Measurements from ENCODE around the gene WDCP.
"Not testable (repeated sequence)": the region's sequence is repeated elsewhere in the genome, so short reads cannot be mapped to it uniquely, and the experiment has no call there.

WDCP gene, protein sequence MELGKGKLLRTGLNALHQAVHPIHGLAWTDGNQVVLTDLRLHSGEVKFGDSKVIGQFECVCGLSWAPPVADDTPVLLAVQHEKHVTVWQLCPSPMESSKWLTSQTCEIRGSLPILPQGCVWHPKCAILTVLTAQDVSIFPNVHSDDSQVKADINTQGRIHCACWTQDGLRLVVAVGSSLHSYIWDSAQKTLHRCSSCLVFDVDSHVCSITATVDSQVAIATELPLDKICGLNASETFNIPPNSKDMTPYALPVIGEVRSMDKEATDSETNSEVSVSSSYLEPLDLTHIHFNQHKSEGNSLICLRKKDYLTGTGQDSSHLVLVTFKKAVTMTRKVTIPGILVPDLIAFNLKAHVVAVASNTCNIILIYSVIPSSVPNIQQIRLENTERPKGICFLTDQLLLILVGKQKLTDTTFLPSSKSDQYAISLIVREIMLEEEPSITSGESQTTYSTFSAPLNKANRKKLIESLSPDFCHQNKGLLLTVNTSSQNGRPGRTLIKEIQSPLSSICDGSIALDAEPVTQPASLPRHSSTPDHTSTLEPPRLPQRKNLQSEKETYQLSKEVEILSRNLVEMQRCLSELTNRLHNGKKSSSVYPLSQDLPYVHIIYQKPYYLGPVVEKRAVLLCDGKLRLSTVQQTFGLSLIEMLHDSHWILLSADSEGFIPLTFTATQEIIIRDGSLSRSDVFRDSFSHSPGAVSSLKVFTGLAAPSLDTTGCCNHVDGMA

DNA sequence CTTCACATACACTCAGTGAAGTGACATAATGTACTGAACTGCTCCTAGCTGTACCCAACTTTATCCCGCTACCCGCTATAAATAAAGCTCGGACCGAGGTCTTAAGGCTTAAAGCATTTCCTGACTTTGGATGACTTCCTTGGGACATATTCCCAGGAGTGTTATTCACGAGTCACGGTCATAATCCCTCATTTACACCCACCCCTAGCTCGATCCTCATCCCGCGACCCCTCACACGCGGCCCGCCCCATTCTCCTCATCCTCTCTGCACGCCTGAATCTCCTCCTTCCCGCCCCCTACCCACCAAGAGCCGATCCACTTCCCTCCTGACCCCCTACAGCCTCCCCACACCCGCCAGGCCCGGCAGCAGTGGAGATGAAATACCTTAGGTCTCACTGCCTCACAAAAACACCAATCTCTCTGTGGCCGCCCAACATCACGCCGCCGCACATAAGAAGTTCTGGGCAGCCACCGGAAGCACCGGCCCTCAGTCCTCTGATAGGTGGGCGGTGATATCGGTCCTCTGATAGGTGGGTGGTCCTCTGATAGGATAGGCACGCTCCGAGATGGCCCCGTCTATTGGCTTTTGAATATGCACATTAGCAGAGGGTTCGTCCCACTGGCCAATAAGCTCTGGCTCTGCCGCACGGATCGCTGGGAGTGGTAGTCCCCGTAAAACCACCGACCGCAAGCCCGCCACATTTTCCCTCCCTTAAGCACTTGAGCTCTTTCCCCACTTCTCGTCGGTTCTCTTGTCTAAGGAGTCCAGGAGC is at the start of gene WDCP:
TSS of gene WDCP (minus strand) at position 462 of the 773 bp plus-strand sequence. CDS start 7,897 bp downstream, outside the sequence.
- peak; percentile 99 for DNase-seq (ENCODE audit: low read depth)

DNA sequence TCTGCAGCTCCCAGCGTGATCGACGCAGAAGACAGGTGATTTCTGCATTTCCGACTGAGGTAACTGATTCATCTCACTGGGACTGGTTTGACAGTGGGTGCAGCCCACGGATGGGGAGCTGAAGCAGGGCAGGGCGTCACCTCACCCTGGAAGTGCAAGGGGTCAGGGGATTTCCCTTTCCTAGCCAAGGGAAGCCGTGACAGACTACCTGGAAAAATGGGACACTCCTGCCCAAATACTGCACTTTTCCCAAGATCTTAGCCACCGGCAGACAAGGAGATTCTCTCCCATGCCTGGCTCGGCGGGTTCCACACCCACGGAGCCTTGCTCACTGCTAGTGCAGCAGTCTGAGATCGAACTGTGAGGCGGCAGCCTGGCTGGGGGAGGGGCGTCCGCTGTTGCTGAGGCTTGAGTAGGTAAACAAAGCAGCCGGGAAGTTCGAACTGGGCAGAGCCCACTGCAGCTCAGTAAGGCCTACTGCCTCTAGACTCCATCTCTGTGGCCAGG is 48.0 kb upstream of the WDCP start:
- not testable (repeated sequence) for DNase-seq (ENCODE audit: low read depth)

DNA sequence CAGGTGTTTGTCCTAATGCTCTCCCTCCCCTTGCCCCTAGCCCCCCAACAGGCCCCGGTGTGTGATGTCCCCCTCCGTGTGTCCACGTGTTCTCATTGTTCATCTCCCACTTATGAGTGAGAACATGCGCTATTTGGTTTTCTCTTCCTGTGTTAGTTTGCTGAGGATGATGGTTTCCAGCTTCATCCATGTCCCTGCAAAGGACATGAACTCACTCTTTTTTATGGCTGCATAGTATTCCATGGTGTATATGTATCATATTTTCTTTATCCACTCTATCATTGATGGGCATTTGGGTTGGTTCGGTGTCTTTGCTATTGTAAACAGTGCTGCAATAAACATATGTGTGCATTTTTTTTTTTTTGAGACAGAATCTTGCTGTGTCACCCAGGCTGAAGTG is 46.1 kb upstream of the WDCP start:
- DNase-seq (ENCODE audit: low read depth): not testable (repeated sequence)

DNA sequence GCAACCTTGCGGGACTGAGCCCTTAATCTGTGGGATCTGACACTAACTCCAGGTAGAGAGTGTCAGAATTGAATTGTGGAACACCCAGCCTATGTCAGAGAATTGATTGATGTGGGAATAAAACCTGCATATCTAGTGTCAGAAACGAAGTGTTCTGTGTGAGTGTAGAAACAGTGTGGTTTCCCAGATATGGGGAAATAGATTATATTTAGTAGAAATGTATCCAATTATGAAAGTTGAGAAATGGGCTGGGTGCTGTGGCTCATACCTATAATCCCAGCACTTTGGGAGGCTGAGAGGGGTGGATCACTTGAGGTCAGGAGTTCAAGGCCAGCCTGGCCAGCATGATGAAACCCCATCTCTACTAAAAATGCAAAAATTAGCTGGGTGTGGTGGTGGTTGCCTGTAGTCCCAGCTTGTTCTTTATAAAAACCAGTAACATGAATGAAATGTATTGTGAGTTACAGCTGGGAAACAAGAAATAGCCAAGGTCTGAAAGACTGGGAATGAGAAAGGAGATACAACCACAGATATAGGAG is 41.7 kb upstream of the WDCP start:
- no peak for DNase-seq (ENCODE audit: low read depth)

DNA sequence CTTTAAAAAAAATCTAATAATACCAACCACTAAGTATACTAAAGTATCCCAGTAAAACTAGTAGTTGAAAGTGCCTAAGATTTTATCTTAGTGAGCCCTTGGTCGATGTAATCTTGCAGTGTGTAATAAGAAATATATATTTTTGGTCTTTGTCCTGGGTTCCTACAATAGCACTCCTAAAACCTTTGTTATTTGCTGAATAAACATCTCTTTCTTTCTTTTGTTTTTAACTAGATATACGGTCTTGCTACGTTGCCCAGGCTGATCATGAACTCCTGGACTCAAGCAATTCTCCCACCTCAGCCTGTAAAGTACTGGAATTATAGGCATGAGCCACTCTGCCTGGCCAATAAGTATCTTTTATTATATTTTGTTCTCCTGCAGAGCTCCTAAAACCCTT is 39.8 kb upstream of the WDCP start:
- no peak for DNase-seq (ENCODE audit: low read depth)

DNA sequence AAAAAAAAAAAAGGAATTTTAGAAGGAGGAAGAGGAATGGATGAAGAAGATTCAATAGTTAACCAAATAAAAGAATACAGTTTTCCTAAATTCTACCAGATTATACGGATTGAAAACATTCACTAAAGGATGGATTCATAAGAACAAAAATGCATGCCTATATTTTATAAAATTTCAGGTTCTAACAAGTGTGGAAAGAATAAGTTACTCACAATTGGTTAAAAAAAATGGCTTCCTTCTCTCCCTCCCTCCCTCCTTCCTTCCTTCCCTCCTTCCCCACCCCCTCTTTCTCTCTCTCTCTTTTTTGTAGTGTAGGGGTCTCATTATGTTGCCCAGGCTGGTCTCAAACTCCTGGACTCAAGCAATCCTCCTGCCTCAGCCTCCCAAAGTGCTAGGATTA is 39.0 kb upstream of the WDCP start:
- no peak for DNase-seq (ENCODE audit: low read depth)

DNA sequence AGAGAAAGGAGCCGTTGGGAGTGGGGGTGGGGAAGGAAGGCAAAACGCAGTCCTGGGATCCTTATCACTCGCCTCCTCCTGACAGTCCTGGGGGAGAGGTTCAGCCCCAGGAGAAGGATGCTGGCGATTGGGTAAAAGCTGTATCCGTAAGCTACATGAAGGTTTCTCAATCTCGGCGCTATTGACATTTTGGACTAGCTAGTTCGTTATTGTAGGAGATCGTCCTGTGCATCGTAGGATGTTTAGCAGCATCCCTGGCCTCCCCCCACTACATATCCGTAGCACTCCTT is 38.0 kb upstream of the WDCP start:
- no peak for DNase-seq (ENCODE audit: low read depth)

DNA sequence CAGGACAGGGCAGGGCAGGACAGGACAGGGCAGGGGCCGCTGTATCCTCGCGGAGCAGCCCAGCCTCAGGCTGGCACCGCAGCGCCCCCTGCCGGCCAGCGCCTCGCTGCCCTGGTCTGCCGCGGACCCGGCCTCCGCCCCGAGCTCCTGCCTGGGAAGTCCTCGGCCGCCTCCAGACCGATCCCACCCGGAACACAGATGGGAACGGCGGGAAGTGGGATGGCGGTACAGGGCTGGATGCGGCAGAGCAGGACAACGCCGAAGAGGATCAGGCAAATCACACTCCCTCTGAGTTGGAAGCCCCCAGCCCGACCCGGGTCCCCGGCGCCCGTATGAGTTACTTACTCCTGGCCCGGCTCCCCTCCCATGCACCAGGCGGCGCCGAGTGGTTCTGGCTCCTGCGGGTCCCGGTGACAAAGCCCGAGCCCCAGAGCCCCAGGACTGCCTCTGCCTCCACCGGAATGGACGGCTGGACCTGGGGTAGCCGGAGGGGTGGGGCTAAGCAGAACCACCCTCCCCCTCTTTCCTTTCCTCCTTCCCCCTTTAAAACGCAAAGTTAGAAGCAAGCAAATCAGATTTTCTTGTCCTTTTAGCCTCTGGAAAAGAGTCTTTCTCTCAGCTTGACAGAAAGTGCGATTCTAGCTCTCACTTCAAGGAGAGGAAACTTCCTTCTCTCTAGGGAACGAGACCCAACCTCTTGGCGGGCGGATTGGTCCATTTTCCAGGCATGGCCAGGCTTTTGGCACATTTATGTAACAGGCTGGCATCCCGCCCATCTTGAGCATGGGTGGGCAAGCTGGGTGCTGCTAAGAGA is 37.4 kb upstream of the WDCP start, which contains the start of gene TP53I3:
TSS of gene TP53I3 (minus strand) at position 449 of the 814 bp plus-strand sequence. CDS start 508 bp downstream, outside the sequence.
- DNase-seq (ENCODE audit: low read depth): peak; percentile 89

DNA sequence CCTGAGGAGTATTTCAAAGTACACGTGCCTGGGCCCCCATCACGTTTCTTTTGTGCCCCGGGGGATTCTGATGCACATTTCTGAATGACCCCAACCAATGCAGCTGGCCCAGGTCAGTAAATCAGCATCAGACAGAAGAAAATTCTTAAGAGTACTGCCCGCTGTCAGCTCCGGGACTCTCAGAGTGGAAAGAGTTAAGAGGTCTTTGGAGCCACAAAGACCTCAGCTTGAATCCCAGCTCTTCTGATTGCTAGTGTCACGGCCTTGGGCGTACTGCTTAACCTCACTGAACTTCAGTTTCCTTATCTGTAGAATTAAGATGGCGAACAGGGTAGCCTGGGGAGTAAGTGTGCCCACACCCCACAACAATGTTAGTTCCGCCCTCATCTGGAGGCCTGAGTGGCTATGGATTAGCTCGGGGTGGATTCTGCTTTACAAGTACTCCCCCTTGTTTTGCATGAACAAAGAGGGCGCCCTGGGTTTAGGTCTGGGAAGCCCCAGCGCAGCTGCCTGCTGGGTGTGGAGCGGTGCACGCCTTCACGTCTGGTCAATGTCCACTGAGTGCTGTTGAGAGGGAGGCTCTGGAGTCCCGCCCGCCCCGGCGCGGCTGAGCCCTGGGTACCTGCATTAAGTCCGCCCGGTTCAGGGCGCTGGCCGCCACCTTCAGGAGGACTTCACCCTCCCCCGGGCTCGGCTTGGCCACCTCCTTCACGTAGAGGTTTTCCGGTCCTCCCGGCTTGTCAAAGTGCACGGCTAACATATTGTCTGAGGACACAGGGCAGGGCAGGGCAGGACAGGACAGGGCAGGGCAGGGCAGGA is 36.6 kb upstream of the WDCP start:
- DNase-seq (ENCODE audit: low read depth): peak; percentile 86

DNA sequence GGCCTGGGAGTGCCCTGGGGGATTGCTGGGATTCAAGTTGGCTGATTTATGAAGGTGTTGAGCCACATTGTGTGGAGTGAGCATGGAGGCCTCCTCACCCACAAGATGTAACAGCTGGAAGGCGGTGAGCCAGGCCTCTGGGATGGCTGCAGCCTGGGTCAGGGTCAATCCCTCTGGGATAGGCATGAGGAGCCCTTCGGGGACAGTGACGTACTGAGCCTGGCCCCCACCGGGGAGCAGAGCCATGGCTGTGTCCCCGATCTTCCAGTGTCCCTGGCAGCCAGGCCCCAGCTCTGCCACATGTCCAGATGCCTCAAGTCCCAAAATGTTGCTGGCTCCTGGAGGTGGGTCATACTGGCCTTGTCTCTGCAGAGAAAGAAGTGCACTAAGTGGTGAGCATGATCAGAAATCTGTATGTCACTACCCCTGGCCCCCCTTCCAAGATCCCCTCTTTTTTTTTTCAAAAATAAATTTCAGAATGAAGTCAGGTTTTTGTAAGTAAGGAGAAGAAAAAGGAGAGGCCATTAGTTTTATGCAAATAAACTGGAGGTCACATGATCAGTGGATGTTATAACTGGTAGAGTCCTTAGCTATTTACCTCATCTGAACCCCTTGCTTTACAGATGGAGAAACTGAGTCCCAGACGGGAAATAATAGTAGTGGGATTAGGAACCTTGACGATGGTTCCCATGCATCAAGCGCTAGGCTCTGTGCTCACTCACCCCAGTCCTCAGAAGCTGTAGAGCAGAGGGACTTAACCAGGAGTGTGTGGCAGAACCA is 35.8 kb upstream of the WDCP start:
- no peak for DNase-seq (ENCODE audit: low read depth)

DNA sequence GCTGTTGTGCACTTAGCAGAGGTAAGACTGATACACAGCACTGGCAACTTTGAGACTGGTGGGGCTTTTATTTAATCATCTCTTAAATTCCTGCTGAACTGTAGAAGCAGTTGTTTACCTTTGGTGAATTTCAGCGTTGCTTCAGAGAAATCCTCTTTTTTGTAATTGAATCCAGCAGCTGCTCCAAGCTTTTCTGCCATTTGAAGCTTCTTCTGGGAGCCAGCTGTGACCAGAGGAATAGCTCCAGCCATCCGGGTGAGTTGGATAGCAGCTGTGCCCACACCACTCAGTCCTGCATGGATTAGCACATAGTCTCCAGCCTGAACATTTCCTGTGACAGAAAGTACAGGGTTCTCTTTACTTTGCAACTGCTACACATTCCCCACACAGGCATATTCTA is 33.5 kb upstream of the WDCP start:
- no peak for DNase-seq (ENCODE audit: low read depth)

DNA sequence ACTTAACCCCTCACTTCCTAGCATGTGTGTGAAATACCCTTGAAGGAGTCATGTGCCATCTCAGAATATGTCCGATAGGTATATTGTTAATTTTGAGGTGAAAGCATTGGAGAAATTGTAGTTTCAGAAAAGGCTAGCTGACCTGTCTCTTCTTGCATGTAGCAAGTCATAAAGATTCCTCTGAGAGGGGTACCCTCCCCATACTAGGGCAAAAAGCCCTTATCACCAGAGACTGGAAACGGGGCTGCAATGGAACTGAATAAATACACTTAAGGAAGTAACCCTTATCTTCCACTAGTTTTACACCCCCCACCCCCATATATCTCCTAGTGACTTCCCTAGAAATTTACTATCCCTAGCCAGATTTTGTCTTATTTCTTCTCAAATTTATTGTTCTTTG is 30.7 kb upstream of the WDCP start:
- no peak for DNase-seq (ENCODE audit: low read depth)

DNA sequence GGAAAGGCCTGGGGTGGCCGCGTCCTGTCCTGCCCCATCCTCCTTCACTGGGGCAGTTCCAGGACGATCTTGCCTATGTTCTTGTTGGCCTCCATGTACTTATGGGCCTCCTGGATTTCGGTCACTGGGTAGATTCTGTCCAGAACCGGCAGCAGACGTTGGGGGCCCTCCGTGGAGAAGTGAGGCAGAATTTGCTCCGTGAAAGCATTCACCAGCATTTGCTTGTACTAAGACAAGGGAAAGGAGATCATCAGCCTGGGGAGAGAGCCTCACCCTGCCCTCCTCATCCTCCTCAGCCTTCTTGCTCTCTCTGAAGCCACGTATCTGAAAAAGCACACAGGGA is 30.3 kb upstream of the WDCP start:
- DNase-seq (ENCODE audit: low read depth): no peak

DNA sequence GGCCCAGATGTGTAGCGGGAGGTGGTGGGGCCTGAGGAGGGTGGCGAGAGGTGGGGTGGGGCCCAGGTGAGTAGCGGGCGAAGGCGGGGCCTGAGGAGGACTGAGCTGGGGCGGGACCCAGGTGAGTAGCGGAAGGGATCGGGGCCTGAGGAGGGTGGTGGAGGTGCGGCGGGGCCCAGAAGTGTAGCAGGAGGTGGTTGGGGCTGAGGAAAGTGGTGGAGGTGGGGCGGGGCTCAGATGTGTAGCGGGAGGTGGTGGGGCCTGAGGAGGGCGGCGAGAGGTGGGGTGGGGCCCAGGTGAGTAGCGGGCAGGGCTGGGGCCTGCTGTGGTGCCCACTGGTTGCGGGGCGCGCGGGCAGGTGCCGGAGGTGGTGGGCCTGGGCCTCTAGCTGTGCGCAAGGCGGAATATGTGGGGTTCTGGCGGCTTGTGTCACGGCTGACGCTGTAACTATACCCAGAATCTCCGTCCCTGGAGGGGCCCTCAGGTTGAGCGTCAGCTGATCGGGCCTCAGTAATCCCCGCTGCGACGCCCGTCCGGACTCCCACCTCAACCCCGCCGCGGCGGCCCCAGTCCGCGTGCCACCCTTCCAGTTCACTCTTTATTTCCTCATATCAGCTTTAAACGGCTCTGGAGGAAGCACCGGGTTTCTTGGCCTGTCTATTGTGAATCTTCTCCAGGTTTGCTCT is 29.8 kb upstream of the WDCP start:
- DNase-seq (ENCODE audit: low read depth): peak; percentile 32

DNA sequence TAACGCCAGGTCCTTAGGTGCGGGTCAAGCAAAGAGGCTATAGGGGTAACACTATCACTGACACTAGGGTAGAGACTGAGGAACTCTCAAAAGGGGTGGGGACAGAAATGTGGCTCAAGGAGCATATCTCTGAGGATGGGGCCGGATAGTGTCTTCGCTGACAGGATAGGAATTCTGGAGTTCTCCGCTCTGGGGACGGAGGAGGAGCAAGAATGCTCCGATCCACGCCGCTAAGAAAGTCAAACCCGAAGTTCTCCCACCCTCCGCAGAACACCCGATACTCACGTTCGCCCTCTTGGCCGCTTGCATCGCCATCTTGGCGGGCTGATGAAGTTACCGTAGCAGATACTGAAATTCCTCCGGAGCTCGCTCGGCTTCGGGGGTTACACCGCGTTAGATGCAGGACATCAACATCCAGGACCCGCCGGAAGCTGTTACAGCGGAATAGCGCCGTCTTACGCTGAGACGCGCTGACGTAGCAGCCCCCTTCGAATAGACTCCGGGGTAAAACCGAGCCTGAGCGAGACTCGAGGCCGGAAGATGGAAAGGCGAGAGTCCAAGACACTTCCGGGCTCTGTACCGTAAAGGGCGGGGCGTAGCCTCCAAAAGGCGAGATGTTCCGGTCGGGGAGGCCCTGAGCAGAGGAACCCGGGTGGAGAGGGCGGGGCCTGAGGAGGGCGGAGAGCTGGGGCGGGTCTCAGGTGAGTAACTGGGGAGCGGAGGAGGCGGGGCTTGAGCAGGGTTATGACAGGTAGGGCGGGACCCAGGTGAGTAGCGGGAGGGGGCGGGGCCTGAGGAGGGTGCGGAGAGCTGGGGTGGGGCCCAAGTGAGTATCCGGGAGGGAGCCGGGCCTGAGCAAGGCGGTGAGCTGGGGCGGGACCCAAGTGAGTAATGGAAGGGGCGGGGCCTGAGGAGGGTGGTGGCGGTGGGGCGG is 29.0 kb upstream of the WDCP start, which contains the start of gene SF3B6:
TSS of gene SF3B6 (minus strand) at position 412 of the 934 bp plus-strand sequence. CDS start at position 315, 97 bp downstream.
- peak; percentile 99 for DNase-seq (ENCODE audit: low read depth)

DNA sequence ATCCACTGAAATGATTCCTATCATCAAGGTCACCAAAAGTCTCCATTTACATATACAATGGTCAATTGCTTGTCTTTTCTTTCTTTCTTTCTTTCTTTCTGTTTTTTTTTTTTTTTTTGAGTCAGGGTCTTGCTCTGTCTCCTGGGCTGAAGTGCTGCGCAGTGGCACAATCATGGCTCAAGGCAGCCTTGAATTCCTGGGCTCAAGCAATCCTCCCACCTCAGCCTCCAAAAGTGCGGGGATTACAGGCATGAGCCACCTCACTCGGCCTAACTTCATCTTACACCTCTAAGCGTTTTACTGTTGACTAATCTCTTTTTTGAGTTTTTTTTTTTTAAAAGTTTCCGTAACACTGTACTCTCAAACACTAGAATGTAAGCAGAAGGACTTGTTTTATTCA is 28.1 kb upstream of the WDCP start:
- no peak for DNase-seq (ENCODE audit: low read depth)

DNA sequence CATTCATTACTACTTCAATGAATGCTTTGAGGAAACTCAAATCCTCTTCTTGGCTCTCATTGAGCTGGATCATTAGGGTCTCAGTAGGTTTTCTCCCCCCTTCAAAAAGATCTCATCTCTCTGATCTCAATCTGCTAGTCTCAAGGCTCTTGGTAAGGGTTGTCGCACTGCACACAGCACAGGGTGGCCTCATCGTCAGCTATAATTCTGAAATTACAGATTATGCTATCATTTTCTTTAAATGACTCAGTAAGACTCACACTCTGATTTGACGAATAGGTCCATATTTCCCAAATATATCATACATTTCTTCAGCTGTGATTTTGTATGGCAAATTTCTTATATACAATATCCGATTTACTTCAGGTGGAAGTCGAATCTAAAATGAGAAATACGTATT is 26.6 kb upstream of the WDCP start:
- DNase-seq (ENCODE audit: low read depth): no peak

DNA sequence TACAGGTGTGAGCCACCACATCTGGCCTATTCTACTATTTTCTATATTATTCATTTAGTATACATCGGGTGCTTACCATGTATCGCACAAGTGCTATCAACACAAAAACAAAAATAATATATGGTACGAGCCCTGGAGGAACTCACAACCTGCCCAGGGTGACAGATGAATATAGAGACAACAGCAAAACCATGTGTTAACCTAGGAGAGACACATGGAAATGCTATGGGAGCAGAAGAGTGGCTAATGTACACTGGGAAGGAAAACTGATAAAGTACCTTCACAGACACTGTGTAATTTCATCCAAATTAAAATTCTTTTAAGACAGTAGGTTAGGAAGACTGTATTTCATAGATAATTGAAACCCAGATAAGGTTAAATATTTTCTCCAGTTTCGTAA is 25.1 kb upstream of the WDCP start:
- DNase-seq (ENCODE audit: low read depth): no peak
